KMS-11 (cell line): ENCODE measurements around the gene CLC.

ENCODE experiments used
- H2AFZ ChIP-seq: fragments of 200-600 bp; sonication (generic); 2 replicates; pipeline ENCODE4 v1.6.1; 2016; ENCODE audit warnings: antibody characterized with exemption, mixed run types, low read depth
- H3K27ac ChIP-seq: fragments of 200-600 bp; sonication (generic); 2 replicates; pipeline ENCODE4 v1.6.1; 2016; ENCODE audit warnings: mild to moderate bottlenecking, mixed run types
- H3K27me3 ChIP-seq: fragments of 200-600 bp; sonication (generic); 2 replicates; pipeline ENCODE4 v1.6.1; 2017; ENCODE audit warnings: mild to moderate bottlenecking, low read depth, mixed run types, moderate library complexity; ENCODE audit not compliant: insufficient read depth
- H3K36me3 ChIP-seq: fragments of 200-600 bp; sonication (generic); 2 replicates; pipeline ENCODE4 v1.6.1; 2017; ENCODE audit warnings: mild to moderate bottlenecking, mixed run types; ENCODE audit not compliant: insufficient read depth
- H3K4me1 ChIP-seq: fragments of 200-600 bp; sonication (generic); 2 replicates; pipeline ENCODE4 v1.6.1; 2016; ENCODE audit warnings: mild to moderate bottlenecking, low read depth, mixed run types; ENCODE audit not compliant: poor library complexity, severe bottlenecking
- H3K4me2 ChIP-seq: fragments of 200-600 bp; sonication (generic); 2 replicates; pipeline ENCODE4 v1.7.0; 2016; ENCODE audit warnings: mild to moderate bottlenecking, mixed run types
- H3K4me3 ChIP-seq: fragments of 200-600 bp; sonication (generic); IDR thresholded peaks from 2 replicates; pipeline ENCODE4 v1.6.1; 2017; ENCODE audit warnings: low read depth, low read length, mixed read lengths; ENCODE audit not compliant: insufficient read depth
- H3K79me2 ChIP-seq: fragments of 200-600 bp; sonication (generic); 2 replicates; pipeline ENCODE4 v1.6.1; 2016; ENCODE audit warnings: low read depth, mixed run types; ENCODE audit not compliant: insufficient read depth
- H3K9ac ChIP-seq: fragments of 200-600 bp; sonication (generic); 2 replicates; pipeline ENCODE4 v1.6.1; 2016; ENCODE audit warnings: mild to moderate bottlenecking, mixed run types
- H4K20me1 ChIP-seq: fragments of 200-600 bp; sonication (generic); 2 replicates; pipeline ENCODE4 v1.6.1; 2016; ENCODE audit warnings: mild to moderate bottlenecking, mixed run types; ENCODE audit not compliant: insufficient read depth
- TF ChIP-seq, protein P1 (sequence below): fragments of 200-600 bp; sonication (generic); conservative IDR thresholded peaks from 2 replicates; pipeline ENCODE4 v1.6.1; 2017; ENCODE audit warnings: low read depth, mild to moderate bottlenecking, antibody characterized with exemption, low read length, moderate library complexity, mixed read lengths

Gene CLC

DNA sequence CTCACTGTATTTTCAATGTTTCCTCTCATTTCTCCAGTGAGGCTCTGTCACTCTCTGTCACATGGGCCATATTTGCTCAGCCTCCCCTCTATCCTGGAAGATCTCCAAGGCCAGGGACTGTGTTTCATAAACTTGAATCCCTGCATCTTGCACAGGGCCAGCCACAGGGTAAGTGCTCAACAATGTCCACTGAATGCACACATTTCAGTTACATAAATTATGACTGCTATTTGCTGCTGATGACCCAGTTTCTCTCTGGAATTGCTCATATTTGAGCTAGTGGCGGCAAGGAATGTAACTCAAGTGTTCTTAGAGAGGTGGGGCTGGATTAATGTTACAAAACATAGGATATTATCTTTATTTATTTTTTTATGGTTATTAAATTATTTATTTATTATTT is 6.1 kb downstream of the CLC start:
- no peaks in the 10 kb centered on the region for H3K79me2 ChIP-seq
- H3K4me3 ChIP-seq = no peak overlapping the region
- H3K9ac ChIP-seq = no peak overlapping the region
- H3K27ac ChIP-seq = no peak overlapping the region
- no peak overlapping the region for H2AFZ ChIP-seq
- no peaks in the 10 kb centered on the region for H4K20me1 ChIP-seq
- no peaks in the 10 kb centered on the region for H3K36me3 ChIP-seq
- no peak overlapping the region for H3K4me2 ChIP-seq
- TF ChIP-seq, protein P1, sequence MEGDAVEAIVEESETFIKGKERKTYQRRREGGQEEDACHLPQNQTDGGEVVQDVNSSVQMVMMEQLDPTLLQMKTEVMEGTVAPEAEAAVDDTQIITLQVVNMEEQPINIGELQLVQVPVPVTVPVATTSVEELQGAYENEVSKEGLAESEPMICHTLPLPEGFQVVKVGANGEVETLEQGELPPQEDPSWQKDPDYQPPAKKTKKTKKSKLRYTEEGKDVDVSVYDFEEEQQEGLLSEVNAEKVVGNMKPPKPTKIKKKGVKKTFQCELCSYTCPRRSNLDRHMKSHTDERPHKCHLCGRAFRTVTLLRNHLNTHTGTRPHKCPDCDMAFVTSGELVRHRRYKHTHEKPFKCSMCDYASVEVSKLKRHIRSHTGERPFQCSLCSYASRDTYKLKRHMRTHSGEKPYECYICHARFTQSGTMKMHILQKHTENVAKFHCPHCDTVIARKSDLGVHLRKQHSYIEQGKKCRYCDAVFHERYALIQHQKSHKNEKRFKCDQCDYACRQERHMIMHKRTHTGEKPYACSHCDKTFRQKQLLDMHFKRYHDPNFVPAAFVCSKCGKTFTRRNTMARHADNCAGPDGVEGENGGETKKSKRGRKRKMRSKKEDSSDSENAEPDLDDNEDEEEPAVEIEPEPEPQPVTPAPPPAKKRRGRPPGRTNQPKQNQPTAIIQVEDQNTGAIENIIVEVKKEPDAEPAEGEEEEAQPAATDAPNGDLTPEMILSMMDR = no peak
- H3K4me1 ChIP-seq = no peaks in the 10 kb centered on the region
- H3K27me3 ChIP-seq = no peaks in the 10 kb centered on the region

DNA sequence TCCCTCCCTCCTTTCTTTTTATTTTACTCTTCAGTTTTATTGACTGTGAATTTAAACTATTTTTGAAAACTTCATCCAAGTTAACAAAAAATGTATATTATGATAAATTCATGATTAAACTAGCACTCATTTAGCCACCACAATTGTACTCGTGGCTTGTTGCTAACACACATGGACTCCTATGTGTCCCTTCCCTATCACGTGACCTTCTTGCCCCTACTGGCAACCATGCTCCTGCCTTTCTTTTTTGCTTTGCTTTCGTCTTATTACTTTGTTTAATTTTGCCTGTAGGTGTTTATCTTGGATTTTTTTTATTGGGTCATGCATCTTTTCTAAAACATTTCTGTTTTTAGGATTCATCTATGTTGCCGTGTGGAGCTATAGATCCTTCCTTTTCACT is 8.2 kb downstream of the CLC start:
- TF ChIP-seq, protein P1 = no peak
- no peak overlapping the region for H2AFZ ChIP-seq
- H3K4me1 ChIP-seq = no peaks in the 10 kb centered on the region
- no peak overlapping the region for H3K4me3 ChIP-seq
- H3K9ac ChIP-seq = no peak overlapping the region
- no peaks in the 10 kb centered on the region for H3K79me2 ChIP-seq
- H3K36me3 ChIP-seq = no peaks in the 10 kb centered on the region
- H3K4me2 ChIP-seq = no peak overlapping the region
- H4K20me1 ChIP-seq = no peaks in the 10 kb centered on the region
- no peaks in the 10 kb centered on the region for H3K27me3 ChIP-seq
- H3K27ac ChIP-seq = no peak overlapping the region

DNA sequence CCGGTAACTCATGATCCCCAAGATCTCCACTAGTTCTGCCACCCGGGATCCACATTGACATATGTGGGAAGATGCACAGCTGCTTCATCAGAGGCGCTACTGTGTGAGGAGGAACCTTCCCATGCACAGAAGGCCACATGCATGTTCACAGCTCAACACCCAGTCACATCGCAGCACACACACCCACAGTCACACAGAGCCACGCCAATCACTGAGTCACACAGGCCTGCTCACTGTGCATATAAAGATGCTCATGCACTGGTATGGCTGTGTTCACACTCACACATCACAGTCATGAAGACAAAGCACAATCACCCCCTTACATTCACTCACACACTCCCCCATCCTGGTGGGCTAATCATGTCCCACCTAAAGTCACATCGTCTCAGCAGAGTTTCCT is 9.8 kb downstream of the CLC start:
- H3K4me1 ChIP-seq = no peaks in the 10 kb centered on the region
- no peak overlapping the region for H3K4me2 ChIP-seq
- no peaks in the 10 kb centered on the region for H3K79me2 ChIP-seq
- no peak overlapping the region for H3K4me3 ChIP-seq
- no peak overlapping the region for H3K27ac ChIP-seq
- H4K20me1 ChIP-seq = no peaks in the 10 kb centered on the region
- no peak overlapping the region for H3K9ac ChIP-seq
- no peaks in the 10 kb centered on the region for H3K27me3 ChIP-seq
- TF ChIP-seq, protein P1 = no peak
- no peaks in the 10 kb centered on the region for H3K36me3 ChIP-seq
- no peak overlapping the region for H2AFZ ChIP-seq

DNA sequence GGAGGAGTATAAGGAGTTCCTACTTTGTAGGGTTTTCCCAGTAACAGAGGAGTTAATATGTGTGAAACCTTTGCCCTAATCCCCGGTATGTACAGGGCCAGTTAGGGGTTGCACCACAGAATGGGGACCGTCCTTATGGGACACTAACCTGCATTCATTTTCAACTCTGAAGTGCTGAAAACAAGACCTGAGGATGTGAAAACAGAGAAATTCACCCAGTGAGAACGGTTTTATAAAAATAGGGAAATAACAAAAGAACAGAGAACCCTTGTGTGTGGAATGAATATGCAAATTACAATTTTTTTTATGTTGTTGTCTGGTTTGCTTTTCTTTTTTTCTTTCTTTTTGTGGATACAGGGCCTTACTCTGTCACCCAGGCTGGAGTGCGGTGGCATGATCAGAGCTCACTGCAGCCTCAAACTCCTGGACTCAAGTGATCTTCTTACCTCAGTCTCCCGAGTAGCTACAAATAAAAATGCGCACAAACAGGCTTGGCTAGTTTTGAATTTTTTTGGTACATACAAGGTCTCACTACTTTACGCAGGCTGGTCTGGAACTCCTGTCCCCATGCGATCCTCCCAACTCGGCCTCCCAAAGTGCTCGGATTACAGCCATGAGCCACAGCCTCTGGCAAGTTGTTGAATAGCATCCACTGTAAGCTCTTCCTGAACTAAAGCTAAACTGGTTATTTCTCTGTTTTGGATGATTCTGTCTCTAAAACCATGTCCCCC is 10.6 kb downstream of the CLC start:
- Histone ChIP-seq H2AFZ (no peak overlapping the region), H4K20me1 (no peaks in the 10 kb centered on the region), H3K9ac (no peak overlapping the region), H3K4me1 (no peaks in the 10 kb centered on the region), H3K4me3 (no peak overlapping the region), H3K36me3 (no peaks in the 10 kb centered on the region), H3K79me2 (no peaks in the 10 kb centered on the region), H3K27me3 (no peaks in the 10 kb centered on the region), H3K27ac (no peak overlapping the region), H3K4me2 (no peak overlapping the region)
- TF ChIP-seq, protein P1 = no peak
